Endothelial cell of umbilical vein (primary cell): ENCODE results near the gene FHOD3. TPM values are rescaled to one million over a fixed set of nuclear protein-coding genes. Genes with fewer than 3 reads are reported as not detected.

Experiments used
- BruUV-seq: library from RNA; stranded (reverse); fragments of 400-500 nt; replicated peaks from 2 replicates; lab custom pipeline; 2021; lab: Mats Ljungman, UMichigan
- CTCF ChIA-PET: fragments of 300-600, 350-600 bp; sonication (Branson Sonifier 250); formaldehyde crosslinking; loops from one replicate; lab custom pipeline; 2021; ENCODE audit warnings: antibody characterized with exemption, inconsistent platforms; lab: Charles Lee
- POLR2A ChIA-PET: fragments of 300-600, 350-600 bp; sonication (Branson Sonifier 250); formaldehyde crosslinking; loops from one replicate; lab custom pipeline; 2021; ENCODE audit warnings: antibody characterized with exemption, inconsistent platforms; lab: Charles Lee
- DNase-seq: peaks from one replicate; pipeline ENCODE4 v3.0.0-alpha.2; 2011; ENCODE audit warnings: low read depth, low spot score
- FAIRE-seq: peaks from 2 replicates; lab custom pipeline; 2011; peaks lifted over from hg19 to GRCh38; lab: Jason Lieb, UNC
- H2AFZ ChIP-seq: 2 replicates; pipeline ENCODE4 v1.6.0; 2012; ENCODE audit warnings: low read depth, low read length, control low read depth, inconsistent platforms
- H3K27ac ChIP-seq: 2 replicates; pipeline ENCODE4 v1.5.1; 2011; ENCODE audit warnings: low read depth, mild to moderate bottlenecking, control low read depth, low read length, moderate library complexity; ENCODE audit not compliant: insufficient read depth
- H3K27me3 ChIP-seq, 2 experiments: 2 replicates each; pipeline versions ENCODE4 v1.6.0 to v1.6.1; 2011; ENCODE audit warnings: low read length in 2 of 2, mixed read lengths in 1 of 2; ENCODE audit not compliant: control insufficient read depth in 2 of 2, insufficient read depth in 2 of 2
- H3K36me3 ChIP-seq, 2 experiments: 2 replicates in 1 of 2; 3 replicates in 1 of 2; pipeline ENCODE4 v1.5.1; 2011; ENCODE audit warnings: low read length in 2 of 2, mild to moderate bottlenecking in 1 of 2, moderate library complexity in 1 of 2; ENCODE audit not compliant: control insufficient read depth in 2 of 2, insufficient read depth in 2 of 2; ENCODE audit errors: extremely low read depth in 1 of 2
- H3K4me1 ChIP-seq: 3 replicates; pipeline ENCODE4 v1.5.1; 2011; ENCODE audit warnings: mild to moderate bottlenecking, low read length; ENCODE audit not compliant: control insufficient read depth, insufficient read depth; ENCODE audit errors: extremely low read depth
- H3K4me2 ChIP-seq: 2 replicates; pipeline ENCODE4 v1.6.1; 2011; ENCODE audit warnings: low read length, control low read depth, mixed read lengths; ENCODE audit not compliant: insufficient read depth
- H3K4me3 ChIP-seq, 3 experiments: fragments of 200-600 bp in 1 of 3; sonication (generic), shearing (Covaris generic) in 1 of 3; replicated peaks in 1 of 3; 2 replicates each; pipeline ENCODE4 v1.5.1; 2011 to 2016; ENCODE audit warnings: control low read depth in 3 of 3, low read length in 3 of 3, mild to moderate bottlenecking in 2 of 3, inconsistent platforms in 1 of 3, low read depth in 1 of 3, moderate library complexity in 1 of 3; ENCODE audit not compliant: insufficient read depth in 1 of 3
- H3K79me2 ChIP-seq: 2 replicates; pipeline ENCODE4 v1.6.0; 2012; ENCODE audit warnings: low read length, inconsistent platforms; ENCODE audit not compliant: control insufficient read depth, insufficient read depth
- H3K9ac ChIP-seq: replicated peaks from 2 replicates; pipeline ENCODE3; 2011; ENCODE audit warnings: low read length, control low read depth; ENCODE audit not compliant: insufficient read depth; ENCODE audit errors: extremely low read depth
- H3K9me1 ChIP-seq: replicated peaks from 3 replicates; pipeline ENCODE4 v1.6.0; 2011; ENCODE audit warnings: mild to moderate bottlenecking, low read length; ENCODE audit not compliant: control insufficient read depth, insufficient read depth; ENCODE audit errors: extremely low read depth
- H3K9me3 ChIP-seq: replicated peaks from 2 replicates; pipeline ENCODE4 v1.5.1; 2012; ENCODE audit warnings: low read length, inconsistent platforms; ENCODE audit not compliant: control insufficient read depth, insufficient read depth
- H4K20me1 ChIP-seq: replicated peaks from 2 replicates; pipeline ENCODE3; 2011; ENCODE audit warnings: mild to moderate bottlenecking, low read length; ENCODE audit not compliant: control insufficient read depth, insufficient read depth; ENCODE audit errors: extremely low read depth
- MAX ChIP-seq: IDR thresholded peaks from 2 replicates; pipeline ENCODE4 v1.6.1; 2011; ENCODE audit not compliant: insufficient read depth, insufficient read length
- MYC ChIP-seq: IDR thresholded peaks from one replicate; pipeline ENCODE4 v1.6.1; 2011; ENCODE audit warnings: mild to moderate bottlenecking, low read depth, low read length
- dilution Hi-C: fragments of 300-500 bp; cut with MboI; formaldehyde crosslinking; loops from one replicate; pipeline ENCODE4 v1.15.0; 2019; ENCODE audit warnings: low sequenced_read_pairs; ENCODE audit not compliant: extremely low pct_ligation_motif_present
- intact Hi-C: fragments of 100-400 bp; cut with micrococcal nuclease; formaldehyde crosslinking; loops from one replicate; pipeline ENCODE4 v1.10.0; 2022
- polyA plus RNA-seq, 4 experiments: library from polyadenylated mRNA; depleted of rRNA in 3 of 4; stranded (reverse) in 3 of 4; unstranded in 1 of 4; fragments of >200 nt; gene quantifications; 2 replicates each; pipeline versions ENCODE4 v1.2.1 to v1.2.3, GENCODE V29; 2011 to 2012; ENCODE audit warnings: missing spikeins in 1 of 4
- total RNA-seq: library from RNA; stranded (reverse); gene quantifications from 2 replicates; pipeline ENCODE4 v1.2.3, GENCODE V29; 2021

The FHOD3 gene
- total and polyA plus RNA-seq, 2 donors (not counting 3 experiments of a cell fraction or from before 2014, with no cell fraction given) = 0.06 to 1.5 TPM

- H3K9me3 ChIP-seq = no peaks in the 10 kb centered on the region
- H3K4me1 ChIP-seq = no peaks in the 10 kb centered on the region
- H3K4me2 ChIP-seq = no peak overlapping the region
- intact Hi-C loops (no loop called here), dilution Hi-C loops (no loop called here)
- POLR2A ChIA-PET = no interaction called here
- no peaks in the 10 kb centered on the region for H3K9me1 ChIP-seq
- DNase-seq (no peak), FAIRE-seq (no peak)
- no peak overlapping the region for H3K4me3 ChIP-seq
- BruUV-seq = no TSS peak
- no peaks in the 10 kb centered on the region for H3K36me3 ChIP-seq
- H4K20me1 ChIP-seq = no peaks in the 10 kb centered on the region
- H3K9ac ChIP-seq = no peak overlapping the region
- no peaks in the 10 kb centered on the region for H3K79me2 ChIP-seq
- no peaks in the 10 kb centered on the region for H3K27me3 ChIP-seq
- CTCF ChIA-PET = no interaction called here
- H2AFZ ChIP-seq = no peak overlapping the region
- no peak for TF ChIP-seq MYC
- H3K27ac ChIP-seq = no peak overlapping the region
These were observed 188.3 kb downstream of the FHOD3 start for GRCh38 chr18:36485772-36486171.

DNA sequence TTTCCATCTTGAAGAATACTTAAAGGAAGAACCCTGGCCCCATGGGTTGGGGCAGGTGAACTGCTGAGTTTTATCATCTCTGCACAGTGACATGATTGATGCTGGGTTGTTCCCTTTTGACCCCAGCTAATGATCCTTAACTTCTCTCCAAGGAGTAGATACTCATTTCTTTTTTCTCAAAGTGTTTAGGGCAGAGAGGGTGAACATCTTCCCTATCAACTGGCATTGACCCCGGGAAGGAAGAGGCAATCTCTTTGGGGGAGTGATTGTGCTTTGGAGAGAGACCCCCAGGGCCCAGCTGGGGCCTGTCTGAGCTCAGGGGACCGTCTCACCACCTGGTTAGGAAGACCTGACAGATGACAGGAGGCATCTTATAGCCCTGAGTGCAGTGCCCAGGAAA is 190.6 kb downstream of the FHOD3 start:
- intact Hi-C loops (no loop called here), dilution Hi-C loops (no loop called here)
- H3K4me1 ChIP-seq = no peaks in the 10 kb centered on the region
- H3K27ac ChIP-seq = no peak overlapping the region
- ChIA-PET CTCF (interaction anchor here (1.3 kb wide), 1 partner anchor 84 kb away, joined by 3 read pairs; no protein-coding TSS in a partner anchor), POLR2A (no interaction called here)
- no peak for FAIRE-seq
- H3K9me3 ChIP-seq = no peaks in the 10 kb centered on the region
- H3K27me3 ChIP-seq = no peaks in the 10 kb centered on the region
- no peaks in the 10 kb centered on the region for H3K36me3 ChIP-seq
- TF ChIP-seq MAX = no peak
- H4K20me1 ChIP-seq = no peaks in the 10 kb centered on the region
- no peak overlapping the region for H2AFZ ChIP-seq
- H3K9me1 ChIP-seq = no peaks in the 10 kb centered on the region
- no TSS peak for BruUV-seq
- no peaks in the 10 kb centered on the region for H3K79me2 ChIP-seq
- H3K9ac ChIP-seq = no peak overlapping the region
- H3K4me2 ChIP-seq = no peak overlapping the region
- H3K4me3 ChIP-seq = no peak overlapping the region
- no peak for DNase-seq
